Measurements from ENCODE around the gene TRPV3. TPM values are rescaled to one million over a fixed set of nuclear protein-coding genes. Genes with fewer than 3 reads are reported as not detected.
"Not testable (repeated sequence)": the region's sequence is repeated elsewhere in the genome, so short reads cannot be mapped to it uniquely, and the experiment has no call there.

The TRPV3 gene
- total and polyA plus RNA-seq, 8 donors = 0.21 to 0.99 (median 0.50) TPM

GRCh38 chr17:3475251-3475685 is 82.3 kb downstream of the TRPV3 start:
- Histone ChIP-seq H3K4me3 (no peak overlapping the region), H3K36me3 (no peaks in the 10 kb centered on the region), H3K9me3 (no peaks in the 10 kb centered on the region), H3K4me1 (peaks cover 0 to 12% (median 4%) of the 10 kb centered on the region in 3 donors), H3K27ac (no peak overlapping the region), H3K27me3 (no peaks in the 10 kb centered on the region)
- ATAC-seq = peak in 2 of 4 donors; percentile 8 to 33
- DNase-seq = no peak
- no peak for TF ChIP-seq CTCF (IDR thresholded peaks at IDR 0.05)
- intact Hi-C loops (cut with DNase I) = no loop called here
- no peak for FAIRE-seq
- WGBS, 2 donors = 80 to 84% methylated on average over 4 of the region's 4 CpGs

DNA sequence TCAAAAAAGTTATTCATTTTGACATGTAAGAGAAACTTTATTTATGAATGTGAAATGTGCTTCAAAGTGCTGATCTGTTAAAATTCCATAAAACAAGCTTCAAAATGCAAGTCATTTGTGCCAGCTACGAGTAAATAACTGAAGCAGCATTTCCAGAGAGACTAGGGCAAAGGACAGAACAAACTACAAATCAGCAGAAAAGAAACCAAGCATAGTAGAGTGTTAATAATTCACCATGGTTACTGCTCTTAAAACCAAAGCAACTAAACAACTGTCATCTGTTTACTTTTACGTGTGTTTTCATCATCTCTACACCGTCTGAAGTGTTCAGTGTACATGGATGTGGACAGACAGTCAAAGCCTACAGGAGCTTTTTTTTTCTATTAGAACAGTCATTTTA is 83.4 kb downstream of the TRPV3 start:
- DNase-seq (no peak), FAIRE-seq (peak; percentile 71), ATAC-seq (peak; percentile 65 to 84 (median 82))
- TF ChIP-seq CTCF (IDR thresholded peaks at IDR 0.05) = no peak
- H3K9me3 ChIP-seq = no peaks in the 10 kb centered on the region
- H3K27me3 ChIP-seq = no peaks in the 10 kb centered on the region
- H3K4me3 ChIP-seq = no peak overlapping the region
- intact Hi-C loops (cut with DNase I) = no loop called here
- 5 to 7% methylated on average over 3 of the region's 3 CpGs for WGBS, 2 donors
- H3K4me1 ChIP-seq = peaks cover 0 to 12% (median 4%) of the 10 kb centered on the region in 3 donors
- H3K27ac ChIP-seq = no peak overlapping the region
- H3K36me3 ChIP-seq = no peaks in the 10 kb centered on the region

GRCh38 chr17:3472137-3472536 is 85.5 kb downstream of the TRPV3 start:
- ATAC-seq (no peak), FAIRE-seq (no peak), DNase-seq (peak in 1 of 6 donors; percentile 40)
- 92 to 93% methylated on average over 21 of the region's 21 CpGs for WGBS, 2 donors
- no peak for TF ChIP-seq CTCF (IDR thresholded peaks at IDR 0.05)
- H3K27me3 ChIP-seq = no peaks in the 10 kb centered on the region
- intact Hi-C loops (cut with DNase I) = no loop called here
- no peak overlapping the region for H3K27ac ChIP-seq
- no peaks in the 10 kb centered on the region for H3K36me3 ChIP-seq
- H3K9me3 ChIP-seq = no peaks in the 10 kb centered on the region
- H3K4me3 ChIP-seq = no peak overlapping the region
- H3K4me1 ChIP-seq = peaks cover 0 to 12% (median 0%) of the 10 kb centered on the region in 3 donors

DNA sequence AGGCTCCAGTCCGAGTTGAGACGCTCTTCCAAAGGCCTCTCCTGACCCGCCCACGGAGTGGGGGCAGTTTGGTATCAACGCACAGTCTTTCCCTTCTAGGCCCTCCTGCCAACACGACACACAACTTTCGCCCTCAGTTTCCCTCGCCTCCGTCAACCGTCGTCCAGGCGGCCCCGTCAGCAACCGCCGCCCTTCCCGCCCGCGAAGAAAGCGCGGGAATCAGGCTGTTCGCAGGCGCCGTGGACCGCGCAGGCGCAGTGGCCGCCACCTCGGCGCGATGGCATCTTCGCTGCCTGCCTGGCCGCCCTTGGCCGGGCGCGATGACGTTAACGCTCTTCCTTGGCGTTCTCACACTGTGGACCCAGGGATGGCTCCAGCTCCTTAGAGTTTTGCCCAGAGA is 86.0 kb downstream of the TRPV3 start, which contains the start of gene SPATA22:
TSS of gene SPATA22 (minus strand) at position 221 of the 400 bp plus-strand sequence. CDS start 2,494 bp downstream, outside the sequence.
- TF ChIP-seq CTCF (IDR thresholded peaks at IDR 0.05) = no peak
- no peak for ATAC-seq
- Histone ChIP-seq H3K27me3 (no peaks in the 10 kb centered on the region), H3K9me3 (no peaks in the 10 kb centered on the region), H3K27ac (no peak within 1 kb of the TSS), H3K4me3 (no peak within 1 kb of the TSS), H3K4me1 (peaks cover 0 to 12% (median 0%) of the 10 kb centered on the region in 3 donors), H3K36me3 (no peaks in the 10 kb centered on the region)
- WGBS, 2 donors = 94% methylated on average over 38 of the region's 38 CpGs
- DNase-seq = no peak
- intact Hi-C loops (cut with DNase I) = no loop called here
- no peak for FAIRE-seq

DNA sequence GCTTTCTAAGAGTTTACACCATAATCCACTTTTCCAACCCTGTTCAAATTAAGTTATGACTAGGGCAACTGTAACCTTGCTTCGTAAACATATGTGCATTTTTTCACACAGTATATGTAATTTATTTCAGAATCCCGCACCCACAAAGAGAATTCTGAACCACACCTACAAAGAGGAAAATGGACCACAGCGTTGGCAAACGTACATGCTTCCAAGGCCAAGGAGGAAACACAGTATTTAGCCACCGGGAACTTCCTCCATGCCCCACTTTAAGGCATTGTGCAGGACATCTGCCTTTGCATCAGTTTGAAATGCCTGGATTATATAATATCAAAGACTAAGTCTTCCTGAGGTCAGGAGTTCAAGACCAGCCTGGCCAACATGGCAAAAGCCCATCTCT is 88.1 kb downstream of the TRPV3 start:
- peaks cover 0 to 6% (median 0%) of the 10 kb centered on the region in 3 donors for H3K4me1 ChIP-seq
- intact Hi-C loops (cut with DNase I) = no loop called here
- no peak overlapping the region for H3K27ac ChIP-seq
- ATAC-seq = no peak
- WGBS, 2 donors = 60 to 64% methylated on average over 5 of the region's 5 CpGs
- H3K4me3 ChIP-seq = no peak overlapping the region
- no peaks in the 10 kb centered on the region for H3K27me3 ChIP-seq
- no peaks in the 10 kb centered on the region for H3K9me3 ChIP-seq
- DNase-seq = no peak
- no peak for FAIRE-seq
- TF ChIP-seq CTCF (IDR thresholded peaks at IDR 0.05) = no peak
- no peaks in the 10 kb centered on the region for H3K36me3 ChIP-seq

- H3K36me3 ChIP-seq; H3K27me3 ChIP-seq; intact Hi-C loops (cut with DNase I); DNase-seq; H3K4me1 ChIP-seq; FAIRE-seq; H3K27ac ChIP-seq; ATAC-seq; H3K4me3 ChIP-seq; H3K9me3 ChIP-seq: not testable (repeated sequence)
- WGBS, 2 donors = 54 to 67% methylated on average over 1 of the region's 1 CpG
These were observed 91.3 kb downstream of the TRPV3 start for GRCh38 chr17:3466355-3466754.
